ENCODE measurements around the gene ABHD2. TPM values are rescaled to one million over a fixed set of nuclear protein-coding genes. Genes with fewer than 3 reads are reported as not detected.

Gene ABHD2
- polyA plus RNA-seq, 1 experiment: 51.5 TPM

GRCh38 chr15:89074402-89075012 lies 13.7 kb upstream of the ABHD2 start:
- TF ChIP-seq CTCF (IDR thresholded peaks at IDR 0.05; ENCODE audit: low read depth, low read length): no peak
- no peaks in the 10 kb centered on the region for H3K27me3 ChIP-seq (ENCODE audit: control insufficient read depth, insufficient read depth, low read length)
- no peak overlapping the region for H3K4me3 ChIP-seq (ENCODE audit: low read depth, low read length)
- no peak overlapping the region for H3K27ac ChIP-seq (ENCODE audit: low read depth, low read length)
- H3K9me3 ChIP-seq (ENCODE audit: control insufficient read depth, insufficient read depth, low read length): no peaks in the 10 kb centered on the region
- no peak for DNase-seq (ENCODE audit: low read depth, low spot score)
- POLR2A ChIA-PET: no interaction called here
- CTCF ChIA-PET: interaction anchor here (1.4 kb wide), 1 partner anchor 17 kb away, joined by 9 read pairs; no protein-coding TSS in a partner anchor

- Histone ChIP-seq H3K4me3 (ENCODE audit: low read depth, low read length) (no peak overlapping the region), H3K9me3 (ENCODE audit: control insufficient read depth, insufficient read depth, low read length) (no peaks in the 10 kb centered on the region), H3K27me3 (ENCODE audit: control insufficient read depth, insufficient read depth, low read length) (no peaks in the 10 kb centered on the region), H3K27ac (ENCODE audit: low read depth, low read length) (no peak overlapping the region)
- ChIA-PET POLR2A (no interaction called here), CTCF (interaction anchor here (0.9 to 1.4 kb wide), 2 partner anchors 17 to 18 kb away, joined by 4 to 9 read pairs; no protein-coding TSS in a partner anchor)
- TF ChIP-seq CTCF (IDR thresholded peaks at IDR 0.05; ENCODE audit: low read depth, low read length): no peak
- no peak for DNase-seq (ENCODE audit: low read depth, low spot score)
These were observed 13.1 kb upstream of the ABHD2 start for GRCh38 chr15:89075101-89075640.

- Histone ChIP-seq H3K9me3 (ENCODE audit: control insufficient read depth, insufficient read depth, low read length) (no peaks in the 10 kb centered on the region), H3K27me3 (ENCODE audit: control insufficient read depth, insufficient read depth, low read length) (no peaks in the 10 kb centered on the region), H3K27ac (ENCODE audit: low read depth, low read length) (no peak overlapping the region), H3K4me3 (ENCODE audit: low read depth, low read length) (no peak overlapping the region)
- no peak for TF ChIP-seq CTCF (IDR thresholded peaks at IDR 0.05; ENCODE audit: low read depth, low read length)
- CTCF ChIA-PET: interaction anchor here (0.9 to 1.1 kb wide), 2 partner anchors 18 to 171 kb away, joined by 4 read pairs; no protein-coding TSS in a partner anchor
- DNase-seq (ENCODE audit: low read depth, low spot score): no peak
- POLR2A ChIA-PET: no interaction called here
These were observed 12.4 kb upstream of the ABHD2 start for GRCh38 chr15:89075846-89076245.

GRCh38 chr15:89077750-89078149 lies 10.5 kb upstream of the ABHD2 start:
- no peak for DNase-seq (ENCODE audit: low read depth, low spot score)
- H3K4me3 ChIP-seq (ENCODE audit: low read depth, low read length): no peak overlapping the region
- TF ChIP-seq CTCF (IDR thresholded peaks at IDR 0.05; ENCODE audit: low read depth, low read length): no peak
- H3K9me3 ChIP-seq (ENCODE audit: control insufficient read depth, insufficient read depth, low read length): no peaks in the 10 kb centered on the region
- H3K27me3 ChIP-seq (ENCODE audit: control insufficient read depth, insufficient read depth, low read length): no peaks in the 10 kb centered on the region
- ChIA-PET POLR2A (no interaction called here), CTCF (interaction anchor here (1.0 to 1.2 kb wide), 2 partner anchors 20 to 129 kb away, joined by 3 to 9 read pairs; no protein-coding TSS in a partner anchor)
- no peak overlapping the region for H3K27ac ChIP-seq (ENCODE audit: low read depth, low read length)
